Mesenchymal stem cell (in vitro differentiated cells and primary cell): ENCODE measurements around the gene PYCR2.
A peak's percentile ranks its signal among the peaks of the same experiment; 100 is the strongest.

ENCODE experiments used
- DNase-seq: peaks from one replicate; pipeline ENCODE4 v3.0.0-alpha.2; 2013
- H2AFZ ChIP-seq: one replicate; pipeline ENCODE4 v1.6.1; 2013; ENCODE audit warnings: low read depth, mild to moderate bottlenecking, control low read depth, inconsistent platforms, low read length, moderate library complexity
- H2AK5ac ChIP-seq: 2 replicates; pipeline ENCODE4 v1.6.1; 2013; ENCODE audit warnings: low read length, moderate library complexity, mild to moderate bottlenecking, inconsistent platforms; ENCODE audit not compliant: severe bottlenecking
- H2BK120ac ChIP-seq: one replicate; pipeline ENCODE4 v1.6.1; 2013; ENCODE audit warnings: low read depth, mild to moderate bottlenecking, inconsistent platforms, low read length, moderate library complexity
- H2BK12ac ChIP-seq, 2 experiments: one replicate each; pipeline ENCODE4 v1.6.1; 2013; ENCODE audit warnings: inconsistent platforms in 2 of 2, low read length in 2 of 2, mild to moderate bottlenecking in 2 of 2, moderate library complexity in 2 of 2, control low read depth in 1 of 2
- H2BK15ac ChIP-seq: one replicate; pipeline ENCODE4 v1.6.1; 2013; ENCODE audit warnings: mild to moderate bottlenecking, low read depth, inconsistent platforms; ENCODE audit not compliant: poor library complexity, severe bottlenecking
- H2BK5ac ChIP-seq: 2 replicates; pipeline ENCODE4 v1.6.1; 2013; ENCODE audit warnings: low read depth, mild to moderate bottlenecking, low read length, control low read depth, inconsistent platforms; ENCODE audit not compliant: poor library complexity, severe bottlenecking
- H3K14ac ChIP-seq, 2 experiments: one replicate each; pipeline ENCODE4 v1.6.1; 2013; ENCODE audit warnings: inconsistent platforms in 2 of 2, low read length in 2 of 2, control low read depth in 1 of 2, mild to moderate bottlenecking in 1 of 2, moderate library complexity in 1 of 2
- H3K18ac ChIP-seq, 2 experiments: one replicate each; pipeline ENCODE4 v1.6.1; 2013; ENCODE audit warnings: inconsistent platforms in 2 of 2, low read length in 2 of 2, control low read depth in 1 of 2, low read depth in 1 of 2, mild to moderate bottlenecking in 1 of 2
- H3K23ac ChIP-seq, 2 experiments: one replicate each; pipeline ENCODE4 v1.6.1; 2013; ENCODE audit warnings: inconsistent platforms in 2 of 2, low read length in 2 of 2, mild to moderate bottlenecking in 2 of 2, moderate library complexity in 2 of 2, control low read depth in 1 of 2
- H3K27ac ChIP-seq: 2 replicates; pipeline ENCODE4 v1.5.1; 2013; ENCODE audit warnings: mild to moderate bottlenecking, moderate library complexity, low read length, control low read depth, inconsistent platforms; ENCODE audit not compliant: poor library complexity, severe bottlenecking
- H3K27me3 ChIP-seq, 2 experiments: 2 replicates each; pipeline versions ENCODE4 v1.6.1 to v1.7.0; 2013; ENCODE audit warnings: low read length in 2 of 2, mild to moderate bottlenecking in 2 of 2, moderate library complexity in 2 of 2, control low read depth in 1 of 2, inconsistent platforms in 1 of 2; ENCODE audit not compliant: control insufficient read depth in 1 of 2, insufficient read depth in 1 of 2
- H3K36me3 ChIP-seq, 2 experiments: 2 replicates each; pipeline versions ENCODE4 v1.6.1 to v1.7.0; 2013; ENCODE audit warnings: low read length in 2 of 2, control low read depth in 1 of 2, inconsistent platforms in 1 of 2, low read depth in 1 of 2, mild to moderate bottlenecking in 1 of 2; ENCODE audit not compliant: insufficient read depth in 2 of 2, control insufficient read depth in 1 of 2
- H3K4ac ChIP-seq, 2 experiments: one replicate each; pipeline ENCODE4 v1.6.1; 2013; ENCODE audit warnings: inconsistent platforms in 2 of 2, low read length in 2 of 2, mild to moderate bottlenecking in 2 of 2, moderate library complexity in 2 of 2, control low read depth in 1 of 2, low read depth in 1 of 2
- H3K4me1 ChIP-seq: 2 replicates; pipeline ENCODE4 v1.6.1; 2013; ENCODE audit warnings: low read depth, low read length, control low read depth; ENCODE audit not compliant: control insufficient read depth, insufficient read depth
- H3K4me2 ChIP-seq: 2 replicates; pipeline ENCODE4 v1.6.1; 2013; ENCODE audit warnings: low read length, mild to moderate bottlenecking, inconsistent platforms; ENCODE audit not compliant: poor library complexity, severe bottlenecking
- H3K4me3 ChIP-seq, 2 experiments: 2 replicates each; pipeline versions ENCODE4 v1.5.1 to v1.7.0; 2013; ENCODE audit warnings: low read length in 2 of 2, mild to moderate bottlenecking in 2 of 2, control low read depth in 1 of 2, low read depth in 1 of 2; ENCODE audit not compliant: insufficient read depth in 1 of 2
- H3K79me1 ChIP-seq: replicated peaks from 2 replicates; pipeline ENCODE4 v1.6.1; 2013; ENCODE audit warnings: mild to moderate bottlenecking, control low read depth, low read length, inconsistent platforms; ENCODE audit not compliant: poor library complexity, severe bottlenecking
- H3K9ac ChIP-seq: 2 replicates; pipeline ENCODE4 v1.7.0; 2013; ENCODE audit warnings: mild to moderate bottlenecking, low read length, moderate library complexity
- H3K9me3 ChIP-seq: 2 replicates; pipeline ENCODE4 v1.7.0; 2013; ENCODE audit warnings: mild to moderate bottlenecking, low read length; ENCODE audit not compliant: control insufficient read depth
- H4K8ac ChIP-seq: one replicate; pipeline ENCODE4 v1.6.1; 2013; ENCODE audit warnings: inconsistent platforms, mild to moderate bottlenecking, low read length, moderate library complexity
- H4K91ac ChIP-seq: one replicate; pipeline ENCODE4 v1.6.1; 2013; ENCODE audit warnings: mild to moderate bottlenecking, low read length, inconsistent platforms
- WGBS: methylation state at CpG from one replicate; pipeline ENCODE4 v1.1.7; 2013; ENCODE audit warnings: mixed read lengths; 5-methylcytosine and 5-hydroxymethylcytosine counted together

The PYCR2 gene

DNA sequence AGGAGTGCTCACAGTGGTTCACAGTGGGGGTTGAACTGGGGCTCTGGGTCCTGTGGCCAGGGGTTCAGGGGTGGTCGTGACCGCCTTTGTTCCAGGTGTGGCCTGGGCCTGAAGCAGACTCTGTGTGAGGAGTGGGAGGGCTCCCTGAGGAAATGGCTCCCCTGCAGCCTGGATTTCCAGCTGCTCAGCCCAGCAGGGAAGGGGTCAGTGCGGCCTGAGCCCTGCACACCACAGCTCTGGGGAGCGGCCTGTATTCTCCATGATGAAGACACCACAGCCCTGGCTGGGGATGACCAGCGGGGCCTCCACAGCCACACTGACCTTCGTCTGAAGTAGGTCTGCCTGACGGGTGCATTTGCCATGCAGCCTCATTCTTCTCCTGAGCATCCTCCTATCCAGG, 16.7 kb downstream of the PYCR2 start:
- no peak overlapping the region for H2AFZ ChIP-seq
- H3K36me3 ChIP-seq: no peaks in the 10 kb centered on the region
- H3K18ac ChIP-seq: no peak overlapping the region
- H3K4me1 ChIP-seq: peaks cover 2% of the 10 kb centered on the region
- peaks cover 0 to 2% of the 10 kb centered on the region in 2 experiments for H3K27me3 ChIP-seq
- no peak overlapping the region for H2BK12ac ChIP-seq
- H3K4ac ChIP-seq: no peak overlapping the region
- no peak overlapping the region for H2BK120ac ChIP-seq
- WGBS: 91% methylated on average over 7 of the region's 7 CpGs
- H3K4me3 ChIP-seq: no peak overlapping the region
- no peak overlapping the region for H4K91ac ChIP-seq
- no peak overlapping the region for H3K9ac ChIP-seq
- no peak overlapping the region for H2BK15ac ChIP-seq
- no peak for DNase-seq
- no peak overlapping the region for H3K14ac ChIP-seq
- H4K8ac ChIP-seq: no peak overlapping the region
- H3K4me2 ChIP-seq: no peak overlapping the region
- no peaks in the 10 kb centered on the region for H3K79me1 ChIP-seq
- no peaks in the 10 kb centered on the region for H3K9me3 ChIP-seq
- no peak overlapping the region for H2BK5ac ChIP-seq
- no peak overlapping the region for H3K27ac ChIP-seq
- H2AK5ac ChIP-seq: no peak overlapping the region
- H3K23ac ChIP-seq: no peak overlapping the region

DNA sequence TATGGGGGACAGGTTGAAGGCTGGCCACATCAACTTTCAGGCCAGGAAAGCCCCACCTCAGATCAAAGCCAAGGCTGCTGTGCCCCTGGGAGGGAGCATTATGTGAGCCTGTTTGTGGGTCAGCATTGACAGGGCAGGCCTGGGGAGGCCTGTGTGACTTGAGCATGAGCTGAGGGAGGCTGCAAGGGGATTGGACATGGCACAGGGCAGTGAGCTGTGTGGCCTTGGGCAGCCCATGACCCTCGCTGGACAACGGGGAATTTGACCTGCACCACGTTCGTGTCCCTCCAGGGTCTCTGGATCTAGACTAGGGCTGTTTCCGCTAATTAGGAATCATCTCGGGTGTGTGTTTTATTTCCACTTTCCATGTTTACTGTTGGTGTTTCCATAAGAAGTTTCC, 17.6 kb downstream of the PYCR2 start:
- Histone ChIP-seq H2AFZ (no peak overlapping the region), H2BK120ac (no peak overlapping the region), H3K4me3 (no peak overlapping the region), H3K23ac (no peak overlapping the region), H4K8ac (no peak overlapping the region), H3K9ac (no peak overlapping the region), H4K91ac (no peak overlapping the region), H3K14ac (no peak overlapping the region), H3K4me2 (no peak overlapping the region), H3K27ac (no peak overlapping the region), H2AK5ac (no peak overlapping the region), H3K27me3 (peaks cover 0 to 2% of the 10 kb centered on the region in 2 experiments), H2BK5ac (no peak overlapping the region), H3K36me3 (no peaks in the 10 kb centered on the region), H3K9me3 (no peaks in the 10 kb centered on the region), H3K18ac (no peak overlapping the region), H3K79me1 (no peaks in the 10 kb centered on the region), H3K4me1 (peaks cover 2% of the 10 kb centered on the region), H3K4ac (no peak overlapping the region), H2BK15ac (no peak overlapping the region), H2BK12ac (no peak overlapping the region)
- DNase-seq: no peak
- WGBS: 88% methylated on average over 6 of the region's 6 CpGs

- Histone ChIP-seq H2BK5ac (no peak overlapping the region), H2BK120ac (no peak overlapping the region), H3K23ac (peak overlapping the region in 1 of 2 experiments; percentile 36), H3K79me1 (no peaks in the 10 kb centered on the region), H3K27ac (no peak overlapping the region), H3K9me3 (no peaks in the 10 kb centered on the region), H2BK15ac (no peak overlapping the region), H3K36me3 (no peaks in the 10 kb centered on the region), H3K4me2 (no peak overlapping the region), H3K27me3 (peaks cover 0 to 2% of the 10 kb centered on the region in 2 experiments), H4K8ac (no peak overlapping the region), H2AK5ac (no peak overlapping the region), H2AFZ (no peak overlapping the region), H3K4me3 (no peak overlapping the region), H3K4ac (no peak overlapping the region), H3K14ac (no peak overlapping the region), H3K4me1 (peaks cover 4% of the 10 kb centered on the region), H3K9ac (no peak overlapping the region), H2BK12ac (no peak overlapping the region), H3K18ac (no peak overlapping the region), H4K91ac (peak overlapping the region; percentile 9)
- WGBS: 87% methylated on average over 4 of the region's 4 CpGs
- no peak for DNase-seq
Measured at GRCh38 chr1:225903623-225904022, 20.4 kb downstream of the PYCR2 start.

DNA sequence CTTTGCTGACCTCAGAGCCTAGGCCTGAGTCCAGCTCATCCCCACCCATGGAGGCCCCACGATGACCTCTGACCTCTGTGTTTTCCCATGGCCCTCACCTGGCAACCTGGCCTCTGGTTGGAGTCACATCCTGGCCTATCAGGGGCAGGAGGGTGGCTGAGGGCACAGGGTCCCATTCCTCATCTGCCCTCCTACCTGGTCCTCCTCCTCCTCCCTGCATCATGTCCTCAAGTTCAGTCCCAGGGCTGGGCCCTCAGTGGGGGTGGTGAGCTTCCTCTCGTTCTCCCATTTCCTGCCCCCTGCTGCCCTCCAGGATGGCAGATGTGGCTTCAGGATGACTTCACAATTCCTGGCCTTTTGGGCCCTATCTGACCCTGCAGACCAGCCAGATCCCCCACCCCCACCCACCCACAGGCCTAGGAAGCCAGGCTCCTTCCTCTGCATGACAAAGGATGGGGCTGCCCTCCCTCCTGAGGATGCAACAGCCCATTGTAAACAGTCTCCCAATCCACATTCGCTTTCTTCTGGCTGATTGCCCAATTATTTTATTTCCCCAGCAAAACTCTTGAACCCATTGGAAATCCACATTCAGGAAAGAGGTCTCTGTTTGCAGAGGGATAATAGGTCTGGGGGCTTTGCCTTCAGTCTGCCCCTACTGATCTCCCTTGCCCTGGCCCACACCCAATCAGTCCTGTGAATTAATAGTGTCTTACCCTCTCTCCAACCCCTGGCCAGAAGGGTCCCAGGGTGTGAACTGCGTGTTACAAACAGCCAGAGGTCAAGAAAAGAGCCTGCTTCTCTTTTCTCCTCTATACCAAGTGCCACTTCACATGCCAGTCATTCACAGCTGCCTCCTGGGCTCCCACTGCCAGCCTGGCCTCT, 24.8 kb downstream of the PYCR2 start:
- H2AFZ ChIP-seq: no peak overlapping the region
- no peaks in the 10 kb centered on the region for H3K9me3 ChIP-seq
- no peaks in the 10 kb centered on the region for H3K27me3 ChIP-seq
- H4K91ac ChIP-seq: no peak overlapping the region
- H2BK12ac ChIP-seq: no peak overlapping the region
- no peaks in the 10 kb centered on the region for H3K36me3 ChIP-seq
- H3K4ac ChIP-seq: no peak overlapping the region
- H3K4me3 ChIP-seq: no peak overlapping the region
- H2BK15ac ChIP-seq: no peak overlapping the region
- no peaks in the 10 kb centered on the region for H3K79me1 ChIP-seq
- no peak overlapping the region for H4K8ac ChIP-seq
- H2AK5ac ChIP-seq: no peak overlapping the region
- H3K23ac ChIP-seq: no peak overlapping the region
- DNase-seq: no peak
- no peak overlapping the region for H3K4me2 ChIP-seq
- peak overlapping the region in 1 of 2 experiments; percentile 61 for H3K14ac ChIP-seq
- no peak overlapping the region for H3K9ac ChIP-seq
- no peak overlapping the region for H2BK120ac ChIP-seq
- H3K4me1 ChIP-seq: peaks cover 9% of the 10 kb centered on the region
- no peak overlapping the region for H2BK5ac ChIP-seq
- 23% methylated on average over 3 of the region's 4 CpGs for WGBS
- H3K18ac ChIP-seq: no peak overlapping the region
- H3K27ac ChIP-seq: no peak overlapping the region
